Fibroblast of skin of right biceps (primary cell): Measurements from ENCODE around the gene FAM169A.
A peak's percentile ranks its signal among the peaks of the same experiment; 100 is the strongest.
"Not testable (repeated sequence)": the region's sequence is repeated elsewhere in the genome, so short reads cannot be mapped to it uniquely, and the experiment has no call there.

Experiments used
- DNase-seq: peaks from one replicate; pipeline ENCODE4 v3.0.0-alpha.2; 2013

Gene FAM169A

GRCh38 chr5:74798977-74799911, 66.9 kb downstream of the FAM169A start:
- peak; percentile 48 for DNase-seq

- not testable (repeated sequence) for DNase-seq
Measured at GRCh38 chr5:74791669-74792068, 74.5 kb downstream of the FAM169A start.

GRCh38 chr5:74787424-74787823, 78.8 kb downstream of the FAM169A start:
- DNase-seq, result no peak

GRCh38 chr5:74786851-74787250, 79.3 kb downstream of the FAM169A start:
- no peak for DNase-seq

GRCh38 chr5:74778609-74779008, 87.6 kb downstream of the FAM169A start:
- no peak for DNase-seq

- DNase-seq, result no peak
Measured at GRCh38 chr5:74772359-74772758, 93.8 kb downstream of the FAM169A start.

GRCh38 chr5:74767579-74767913, 98.6 kb downstream of the FAM169A start:
- DNase-seq, result peak; percentile 47

- DNase-seq, result peak; percentile 93
Measured at GRCh38 chr5:74766849-74767578, 99.2 kb downstream of the FAM169A start, which contains the start of the genes GFM2 and NSA2. Gene GFM2 (minus strand): TSS chr5:74767117. CDS start chr5:74763742, 3,375 bp downstream. Gene NSA2 (plus strand): TSS chr5:74767249. CDS start chr5:74767361, 112 bp downstream.

- peak; percentile 30 for DNase-seq
Measured at GRCh38 chr5:74766418-74766848, 99.8 kb downstream of the FAM169A start.

- DNase-seq, result no peak
Measured at GRCh38 chr5:74765929-74766328, 100.3 kb downstream of the FAM169A start.

- no peak for DNase-seq
Measured at GRCh38 chr5:74765201-74765600, 101.0 kb downstream of the FAM169A start.

GRCh38 chr5:74763504-74763903, 102.7 kb downstream of the FAM169A start:
- DNase-seq, result no peak

GRCh38 chr5:74762599-74762998, 103.6 kb downstream of the FAM169A start:
- peak; percentile 67 for DNase-seq

- DNase-seq, result no peak
Measured at GRCh38 chr5:74761241-74761640, 104.9 kb downstream of the FAM169A start.

GRCh38 chr5:74748742-74749141, 117.4 kb downstream of the FAM169A start:
- DNase-seq, result not testable (repeated sequence)

- no peak for DNase-seq
Measured at GRCh38 chr5:74738406-74738805, 127.8 kb downstream of the FAM169A start.

- DNase-seq, result no peak
Measured at GRCh38 chr5:74736759-74737158, 129.4 kb downstream of the FAM169A start.
